ENCODE results near the gene NCS1.
A peak's percentile ranks its signal among the peaks of the same experiment; 100 is the strongest.

The NCS1 gene

DNA sequence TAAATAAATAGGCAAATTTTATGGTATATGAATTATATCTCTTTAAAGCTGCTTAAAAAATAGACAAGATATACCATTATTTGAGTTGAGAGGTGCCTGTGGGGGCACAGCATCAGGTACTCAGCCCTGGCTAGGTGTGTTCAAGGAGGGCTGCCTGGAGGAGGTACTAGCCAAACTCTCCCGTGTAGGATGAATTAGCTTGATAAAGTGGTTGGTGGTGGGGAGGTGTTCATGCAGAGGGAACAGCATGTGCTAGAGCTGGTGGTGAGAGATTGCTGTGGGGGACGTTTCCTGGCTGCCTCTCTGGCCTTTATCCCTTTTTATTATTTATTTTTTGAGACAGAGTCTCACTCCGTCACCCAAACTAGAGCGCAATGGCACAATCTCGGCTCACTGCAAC is 23.2 kb upstream of the NCS1 start:
- no peak for DNase-seq

DNA sequence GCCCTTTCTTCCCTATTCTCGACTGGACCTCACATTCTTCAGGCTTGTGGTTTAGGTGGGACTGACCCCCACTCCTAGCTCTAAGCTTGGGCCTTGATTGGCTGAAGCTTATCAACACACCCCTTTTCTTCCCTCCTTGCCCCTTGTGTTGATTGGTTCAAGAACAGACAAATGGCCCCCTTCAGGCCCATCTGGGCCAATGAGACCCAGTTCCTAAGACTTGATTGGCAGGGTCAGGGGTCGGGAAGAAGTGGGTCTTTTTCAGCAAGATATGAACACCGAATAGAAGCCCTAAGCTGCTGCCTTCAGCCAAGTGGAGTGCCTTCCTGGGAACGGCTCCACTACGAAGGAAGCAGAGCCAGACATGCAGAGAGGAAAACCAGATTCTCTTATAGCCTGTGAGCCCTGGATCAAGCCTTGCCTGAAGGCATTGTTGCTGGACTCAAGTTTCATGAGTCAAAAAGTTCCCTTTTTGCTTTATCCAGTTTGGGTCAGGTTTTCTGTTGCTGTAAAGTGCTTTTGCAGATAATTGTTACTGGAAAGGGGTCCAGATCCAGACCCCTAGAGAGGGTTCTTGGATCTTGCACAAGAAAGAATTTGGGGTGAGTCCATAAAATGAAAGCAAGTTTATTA is 22.4 kb upstream of the NCS1 start:
- DNase-seq = no peak

DNA sequence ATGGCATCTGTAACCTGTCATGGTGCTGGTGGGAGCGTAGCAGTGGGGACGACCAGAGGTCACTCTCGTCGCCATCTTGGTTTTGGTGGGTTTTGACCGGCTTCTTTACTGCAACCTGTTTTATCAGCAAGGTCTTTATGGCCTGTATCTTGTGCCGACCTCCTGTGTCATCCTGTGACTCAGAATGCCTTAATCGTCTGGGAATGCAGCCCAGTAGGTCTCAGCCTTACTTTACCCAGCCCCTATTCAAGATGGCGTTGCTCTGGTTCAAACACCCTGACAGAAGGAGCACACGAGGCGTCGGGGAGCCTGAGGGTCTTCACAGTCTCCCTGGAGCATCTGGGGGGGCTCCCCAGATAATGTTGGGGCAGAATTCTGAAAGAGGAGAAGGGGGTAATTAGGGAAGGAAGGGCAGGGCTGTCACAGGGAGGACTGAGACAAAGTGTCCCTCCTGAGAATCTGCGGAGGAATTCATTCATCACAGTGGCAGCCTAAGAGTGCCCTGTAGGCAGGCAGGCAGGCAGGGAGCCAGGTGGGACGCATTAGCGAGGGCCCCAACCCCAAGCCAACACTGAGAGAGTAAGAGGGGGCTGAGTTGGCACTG is 21.3 kb upstream of the NCS1 start:
- DNase-seq = no peak

DNA sequence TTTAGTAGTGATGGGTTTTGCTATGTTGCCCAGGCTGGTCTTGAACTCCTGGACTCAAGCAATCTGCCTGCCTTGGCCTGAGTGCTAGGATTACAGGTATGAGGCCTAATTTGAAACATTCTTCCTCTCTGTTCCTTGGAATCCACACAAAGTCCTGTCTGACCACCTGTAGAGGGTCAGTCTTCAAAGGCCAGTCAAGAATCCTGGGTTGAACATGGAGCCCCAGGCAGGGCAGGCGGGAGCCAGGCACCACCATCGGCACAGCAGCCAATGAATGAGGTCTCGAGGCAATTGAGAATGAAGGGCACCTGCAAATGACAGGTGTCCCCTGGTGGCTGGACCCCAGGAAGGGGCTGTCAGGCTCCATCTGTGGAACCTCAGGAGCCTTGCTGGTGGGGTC is 17.4 kb upstream of the NCS1 start:
- DNase-seq = no peak

DNA sequence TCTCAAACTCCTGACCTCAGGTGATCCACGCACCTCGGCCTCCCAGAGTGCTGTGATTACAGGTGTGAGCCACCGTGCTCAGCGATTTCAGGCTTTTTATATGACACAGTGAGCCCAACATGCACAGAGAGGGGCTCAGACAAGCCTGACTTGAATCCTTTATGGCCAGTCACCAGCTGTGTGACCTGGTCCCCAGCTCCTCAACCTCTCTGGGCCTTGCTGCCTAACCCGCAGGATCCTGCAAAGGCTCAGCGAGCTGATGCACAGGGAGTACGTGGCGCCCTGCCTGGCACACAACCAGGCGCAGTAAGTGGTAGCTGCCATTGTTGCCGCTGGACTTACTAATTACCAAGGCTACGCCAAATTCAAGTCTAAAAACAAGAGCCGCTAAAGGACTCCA is 16.6 kb upstream of the NCS1 start:
- DNase-seq = no peak

DNA sequence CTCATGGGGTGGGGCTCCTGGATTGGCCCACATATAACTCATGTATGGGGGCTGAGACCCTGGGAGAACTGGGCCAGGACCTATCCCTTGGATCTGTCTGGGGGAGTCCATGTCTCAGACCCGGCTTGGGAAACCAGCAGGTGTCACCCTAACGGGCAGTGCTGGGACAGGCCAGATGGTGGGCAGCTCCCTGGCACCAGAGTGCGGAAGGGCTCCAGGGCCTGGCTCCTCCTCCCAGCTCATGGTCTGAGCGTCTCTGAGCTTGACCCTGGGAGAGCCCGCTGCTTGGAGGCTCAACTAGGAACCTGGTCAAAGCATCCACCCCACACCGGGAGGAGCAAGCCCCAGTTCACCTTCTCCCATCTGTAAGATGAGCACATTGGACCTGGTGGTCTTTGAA is 15.5 kb upstream of the NCS1 start:
- DNase-seq = no peak

DNA sequence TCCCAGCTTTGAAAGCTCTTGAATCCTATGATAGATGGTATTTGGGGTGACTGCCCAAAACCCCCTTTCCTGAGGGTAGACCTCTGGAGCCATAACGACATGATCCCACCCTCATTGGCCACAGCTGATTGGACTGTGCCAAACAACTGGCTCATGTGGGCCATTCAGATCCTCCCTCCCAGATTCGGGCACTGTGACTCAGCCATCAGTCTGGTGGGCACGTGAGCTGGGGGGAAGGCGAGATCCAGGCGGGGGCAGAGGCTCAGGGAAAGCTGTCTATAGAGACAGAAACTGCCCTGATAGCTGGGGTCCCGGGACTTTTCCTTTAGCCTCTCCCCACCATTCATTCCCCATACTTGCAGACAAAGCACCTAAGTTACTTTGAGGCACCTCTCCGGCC is 15.1 kb upstream of the NCS1 start:
- DNase-seq = no peak

DNA sequence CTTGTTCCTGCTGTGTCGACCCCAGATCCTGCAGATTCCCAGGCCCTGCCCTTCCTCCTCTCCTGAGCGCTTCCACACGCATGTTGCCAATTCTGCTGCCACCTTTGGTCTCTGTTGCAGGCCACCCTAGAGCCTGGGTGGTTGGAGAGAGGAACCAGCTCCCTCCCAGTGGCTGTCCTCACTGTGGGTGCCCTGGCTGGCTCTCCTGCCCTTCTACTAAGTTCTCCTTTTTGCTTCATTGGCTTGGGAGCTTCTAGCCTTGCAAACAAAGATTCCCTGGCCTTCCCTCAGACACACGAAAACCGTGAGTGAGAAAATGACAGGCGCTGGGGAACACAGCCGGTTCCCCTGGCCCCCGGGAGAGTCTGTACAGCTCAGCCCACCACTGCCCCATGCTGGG is 14.2 kb upstream of the NCS1 start:
- DNase-seq = no peak

DNA sequence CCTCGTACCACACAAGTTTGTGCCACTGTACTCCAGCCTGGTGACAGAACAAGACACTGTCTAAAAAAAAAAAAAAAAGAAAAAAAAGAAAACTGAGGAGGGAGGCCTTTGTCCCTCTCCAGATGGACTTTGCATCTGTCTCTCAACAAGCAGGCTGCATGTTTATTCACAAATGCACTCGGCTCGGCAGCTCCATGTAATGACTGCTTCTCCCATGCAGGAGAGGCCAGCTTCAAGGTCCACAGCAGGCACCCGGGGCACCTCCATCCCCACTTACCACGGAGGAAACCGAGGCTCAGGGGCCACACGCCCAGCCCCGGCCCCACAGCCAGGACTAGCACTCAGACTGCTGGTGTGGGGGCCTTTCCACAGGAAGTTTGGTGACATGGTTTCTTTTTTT is 13.1 kb upstream of the NCS1 start:
- no peak for DNase-seq

DNA sequence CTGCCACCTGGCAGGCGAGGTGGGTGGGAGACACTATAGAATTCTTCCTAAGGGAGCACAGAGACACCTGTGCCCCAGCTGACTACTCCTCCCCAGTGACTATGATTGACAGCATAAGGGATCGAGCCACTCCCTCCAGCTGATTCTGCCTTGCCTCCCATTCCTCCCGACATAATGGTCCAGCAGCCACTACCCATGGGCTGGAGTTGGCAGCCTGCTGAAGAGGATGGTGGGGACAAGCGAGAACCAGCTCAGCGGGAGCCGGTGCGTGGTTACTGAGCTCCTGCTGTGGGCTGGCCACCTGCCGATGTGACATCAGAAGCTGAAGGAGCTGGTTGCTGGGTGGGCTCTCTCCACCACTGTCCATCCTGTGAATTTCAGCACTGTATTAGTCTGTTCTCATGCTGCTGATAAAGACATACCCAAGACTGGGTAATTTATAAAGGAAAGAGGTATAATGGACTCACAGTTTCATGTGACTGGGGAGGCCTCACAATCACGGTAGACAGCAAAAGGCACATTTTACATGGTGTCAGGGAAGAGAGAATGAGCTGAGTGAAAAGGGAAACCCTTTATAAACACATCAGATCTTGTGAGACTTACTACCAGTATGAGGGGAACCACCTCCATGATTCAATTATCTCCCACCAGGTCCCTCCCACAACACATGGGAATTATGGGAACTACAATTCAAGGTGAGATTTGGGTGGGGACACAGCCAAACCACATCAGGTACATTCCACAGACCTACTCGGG is 12.1 kb upstream of the NCS1 start:
- DNase-seq = no peak

DNA sequence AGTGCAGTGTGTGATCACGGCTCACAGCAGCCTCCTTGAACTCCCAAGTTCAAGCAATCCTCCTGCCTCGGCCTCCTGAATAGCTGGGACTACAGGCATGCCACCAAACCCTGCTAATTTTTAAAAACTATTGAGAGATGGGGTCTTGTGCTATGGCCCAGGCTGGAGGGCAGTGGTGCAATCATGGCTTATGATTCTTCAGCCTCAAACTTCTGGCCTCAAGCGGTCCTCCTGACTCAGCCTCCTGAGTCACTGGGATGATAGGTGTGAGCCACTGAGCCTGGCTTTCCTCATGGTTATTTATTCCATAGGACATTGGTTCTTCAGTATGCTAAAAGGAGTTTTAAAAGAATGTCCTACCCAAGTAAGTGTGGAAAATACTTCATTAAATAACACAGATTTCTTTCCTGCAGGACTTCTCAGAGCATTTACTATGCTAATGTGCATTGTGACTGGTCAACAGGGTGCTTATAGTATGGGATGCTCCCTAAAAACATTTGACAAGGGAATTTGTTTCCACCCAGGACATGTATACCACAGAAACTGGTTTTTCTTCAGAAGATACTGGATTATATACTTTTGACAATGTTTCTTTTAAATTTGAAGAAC is 11.2 kb upstream of the NCS1 start:
- DNase-seq = no peak

DNA sequence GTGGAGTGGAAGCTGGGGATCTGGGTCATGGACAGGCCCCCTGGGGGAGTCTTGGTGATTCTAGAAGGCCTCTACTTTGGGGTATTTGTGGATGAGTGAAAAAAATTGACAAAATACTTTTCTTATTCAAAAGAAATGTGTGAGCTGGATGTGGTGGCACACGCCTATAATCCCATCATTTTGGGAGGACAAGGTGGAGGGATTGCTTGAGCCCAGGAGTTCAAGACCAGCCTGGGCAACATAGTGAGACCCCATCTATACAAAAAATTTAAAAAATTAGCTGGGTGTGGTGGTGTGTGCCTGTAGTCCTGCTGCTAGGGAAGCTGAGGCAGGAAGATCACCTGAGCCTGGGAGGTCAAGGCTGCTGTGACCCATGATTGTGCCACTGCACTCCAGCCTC is 6.6 kb upstream of the NCS1 start:
- no peak for DNase-seq

DNA sequence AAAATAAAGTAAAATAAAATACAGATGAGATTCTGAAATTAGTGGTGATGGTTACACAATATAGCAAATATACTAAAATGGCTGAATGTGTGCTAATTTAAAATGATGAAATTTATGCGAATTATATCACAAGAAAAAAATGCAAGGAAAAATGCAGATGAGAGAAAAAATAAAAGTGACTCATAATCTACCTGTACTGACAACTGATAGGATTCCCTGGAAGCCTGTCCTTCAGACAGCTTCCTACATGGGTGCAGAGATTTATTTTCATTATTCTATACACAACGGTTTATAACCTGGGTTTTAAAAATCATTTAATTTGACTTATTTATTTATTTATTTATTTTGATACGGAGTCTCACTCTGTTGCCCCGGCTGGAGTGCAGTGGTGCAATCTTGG is 5.8 kb upstream of the NCS1 start:
- DNase-seq = no peak

DNA sequence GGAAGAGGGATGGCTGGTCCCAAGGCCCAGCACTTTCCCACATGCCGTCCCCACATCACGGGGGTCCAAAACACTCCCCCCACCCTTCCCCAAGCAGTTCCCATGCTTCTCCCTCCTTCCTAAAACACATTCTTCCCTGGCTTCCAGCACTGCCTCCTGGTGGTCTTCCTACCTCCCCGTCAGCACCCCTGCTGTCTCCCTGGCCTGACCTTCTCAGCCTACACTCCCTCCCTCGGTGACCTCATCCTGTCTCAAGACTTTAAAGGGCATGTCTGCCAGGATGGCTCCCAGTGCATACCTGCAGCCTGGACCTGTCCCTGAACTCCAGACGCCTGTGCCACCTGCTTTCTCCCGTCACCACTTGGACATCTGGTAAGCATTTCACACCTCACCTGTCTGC is 4.3 kb upstream of the NCS1 start:
- no peak for DNase-seq

DNA sequence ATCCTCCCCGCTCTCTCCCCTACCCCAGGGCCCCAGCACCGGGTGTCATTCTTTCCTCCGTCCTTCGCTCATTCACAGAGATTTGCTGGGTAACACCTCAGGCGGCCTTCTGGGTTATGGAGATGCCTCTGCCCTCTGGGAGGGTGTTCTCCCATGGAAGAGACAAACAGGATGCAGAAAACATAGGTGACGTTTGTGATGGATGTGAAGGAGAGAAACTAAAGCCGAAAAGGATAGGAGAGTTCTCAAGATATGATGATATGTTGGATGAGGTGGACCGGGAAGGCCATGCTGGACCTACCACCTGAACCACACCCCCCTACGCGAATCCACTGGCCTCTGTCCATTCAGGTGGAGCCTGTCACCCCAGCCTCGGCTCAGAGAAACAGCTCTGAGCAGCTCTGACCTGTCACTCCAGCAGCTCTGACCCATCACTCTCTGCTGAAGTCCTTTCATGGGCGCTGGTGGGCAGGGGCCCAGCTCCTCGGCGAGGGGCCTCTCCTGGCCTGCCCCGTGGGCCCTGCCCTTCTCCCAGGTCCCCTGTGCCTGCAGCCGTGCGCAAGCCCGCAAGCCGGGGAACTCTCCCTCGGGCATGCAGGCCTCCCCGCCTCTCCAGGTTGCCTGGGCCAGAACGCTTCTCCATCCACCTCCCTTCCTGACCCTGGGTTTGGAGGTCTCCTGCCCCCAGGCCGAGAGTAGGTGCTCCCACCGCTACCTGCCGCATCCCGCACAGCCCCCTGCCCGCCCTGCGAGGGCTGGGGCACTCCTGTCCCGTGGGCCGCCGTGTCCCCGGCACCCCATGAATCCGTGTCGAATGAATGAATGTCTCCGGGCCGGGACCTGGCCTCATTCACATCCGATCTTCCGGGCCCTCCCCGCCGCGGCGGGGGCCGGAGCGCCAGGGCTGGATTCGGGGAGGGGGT is 717 bp upstream of the NCS1 start:
- DNase-seq = no peak

DNA sequence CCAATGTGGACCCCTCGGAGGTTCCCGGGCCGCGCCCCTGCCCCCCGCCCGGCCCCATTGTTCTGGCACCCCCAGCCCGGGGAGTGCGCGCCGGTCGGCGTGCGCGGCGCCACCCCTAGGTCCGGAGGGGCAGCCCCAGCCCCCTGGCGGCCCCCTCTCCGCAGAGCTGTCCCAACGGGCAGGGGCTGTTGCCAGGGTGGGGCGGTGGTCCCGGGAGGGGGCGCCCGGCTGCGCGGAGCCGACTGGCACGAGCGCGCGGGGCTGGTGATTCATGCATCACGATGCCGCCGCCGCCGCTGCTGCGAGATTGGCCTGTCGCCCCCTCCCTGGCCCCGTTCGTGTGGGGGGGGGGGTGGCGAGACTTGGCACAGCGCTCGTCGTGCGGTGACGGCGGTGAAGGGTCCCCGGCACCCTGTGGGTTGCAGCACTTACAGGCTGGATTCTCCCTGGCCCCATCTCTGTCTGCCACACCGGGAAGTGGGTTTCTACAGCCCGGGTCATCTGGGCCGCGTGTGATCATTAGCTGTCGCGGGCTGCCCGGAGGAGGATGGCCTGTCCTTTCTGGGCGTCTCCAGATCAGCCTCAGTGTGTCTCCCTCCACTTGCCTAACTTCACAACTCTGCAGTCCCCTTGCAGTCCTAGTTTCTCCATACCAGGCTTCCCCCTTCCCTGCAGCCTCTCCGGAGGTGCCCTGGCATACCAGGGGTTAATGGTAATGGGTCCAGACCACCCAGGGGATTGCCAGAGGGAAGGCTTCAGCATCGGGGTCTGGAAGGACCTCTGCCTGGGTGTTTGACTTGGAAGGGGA is 858 bp downstream of the NCS1 start:
- peak; percentile 9 to 24 for DNase-seq

DNA sequence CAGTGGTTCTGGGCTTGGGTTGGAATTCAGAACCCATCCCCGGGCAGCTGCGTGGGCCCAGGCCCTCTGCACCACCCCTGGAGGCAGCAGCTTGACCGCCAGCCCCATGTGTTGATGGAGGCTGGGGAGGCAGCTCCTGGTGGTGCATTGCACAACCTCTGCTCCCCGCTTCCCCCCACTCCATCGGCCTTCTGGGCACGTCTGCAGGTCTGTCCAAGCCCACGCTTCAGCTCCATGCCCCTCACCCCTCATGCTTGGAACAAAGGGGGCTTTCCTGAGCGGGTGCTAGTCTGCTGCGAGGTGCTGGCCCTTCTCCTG is 1.4 kb downstream of the NCS1 start:
- DNase-seq = no peak

DNA sequence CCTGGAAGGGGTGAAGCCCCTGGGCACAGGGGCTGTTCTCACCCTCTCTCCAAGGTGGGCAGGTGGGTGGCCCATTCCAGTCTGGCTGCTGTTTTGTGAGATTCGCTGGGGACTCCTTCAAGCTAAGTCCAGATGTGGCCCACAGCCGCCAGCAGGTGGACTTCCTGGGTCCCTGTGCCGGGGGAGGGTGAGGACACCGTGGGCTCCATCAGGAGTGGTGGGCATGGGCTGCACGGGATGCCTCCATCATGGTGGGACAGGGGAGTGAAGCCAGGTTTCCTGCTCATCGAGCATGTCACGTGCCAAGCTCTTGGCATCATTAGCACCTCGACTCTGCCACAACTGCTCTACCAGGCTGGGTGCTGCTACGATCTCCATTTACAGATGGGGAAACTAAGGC is 1.8 kb downstream of the NCS1 start:
- DNase-seq = no peak

DNA sequence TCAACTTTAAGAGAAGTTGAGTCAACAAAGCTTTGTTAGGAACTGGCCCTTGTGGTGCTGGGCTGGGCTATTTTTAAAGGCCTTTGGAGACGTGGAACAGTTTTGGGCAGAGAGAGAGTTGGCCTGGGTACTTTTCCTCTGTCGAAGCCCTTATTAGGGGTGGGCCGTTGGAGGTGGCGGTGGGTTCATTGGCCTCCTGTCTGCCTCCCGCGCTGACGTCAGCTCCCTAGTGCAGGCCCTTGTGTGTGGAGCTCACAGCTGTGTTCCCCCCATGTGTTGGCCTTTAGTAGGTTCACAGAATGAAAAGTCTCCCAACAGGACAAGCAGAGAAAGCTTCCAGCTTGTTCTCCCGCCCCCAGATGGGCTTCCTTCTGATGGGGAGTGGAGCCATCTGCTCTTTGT is 2.7 kb downstream of the NCS1 start:
- no peak for DNase-seq

DNA sequence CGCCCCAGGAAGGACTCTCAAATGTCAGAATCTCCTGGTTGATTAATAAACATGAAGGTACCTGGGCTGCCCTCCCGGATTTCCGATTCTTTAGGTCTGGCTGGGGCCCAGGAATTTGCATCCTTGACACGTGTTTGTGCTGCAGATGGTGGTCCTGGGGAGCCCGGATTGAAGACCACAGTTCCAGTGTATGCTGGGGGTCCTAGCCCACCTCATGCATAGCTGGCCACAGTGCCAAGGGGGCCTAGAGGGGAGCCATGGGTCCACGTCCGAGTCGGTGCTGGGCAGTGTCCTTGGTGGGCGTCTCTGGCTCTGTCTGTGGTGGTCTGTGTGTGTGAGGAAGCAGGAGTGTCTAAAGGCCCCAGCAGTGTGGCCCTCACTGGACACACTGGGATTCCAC is 3.2 kb downstream of the NCS1 start:
- DNase-seq = no peak

DNA sequence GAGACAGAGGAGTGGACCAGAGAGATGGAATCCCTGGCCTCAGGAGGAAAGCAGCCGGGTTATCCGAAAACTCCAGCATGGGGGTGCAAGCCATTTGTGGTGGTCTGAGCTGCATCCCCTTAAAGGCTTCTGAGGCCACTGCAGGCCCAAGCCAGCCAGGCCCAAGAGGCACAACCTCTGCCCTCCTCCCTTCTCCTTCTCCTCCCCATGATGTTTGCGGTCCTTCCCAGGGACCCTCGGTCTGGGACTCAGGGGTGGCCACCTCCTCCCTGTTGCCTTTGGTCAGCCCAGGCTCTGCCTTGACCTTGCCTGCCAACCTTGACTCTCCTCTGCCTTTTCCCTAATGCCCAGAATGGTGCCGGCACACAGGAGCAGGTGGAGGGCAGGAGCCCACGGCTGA is 4.6 kb downstream of the NCS1 start:
- no peak for DNase-seq

Data from CD4-positive, alpha-beta T cell treated with Interleukin-4 for 1 hour (primary cell).